ENCODE measurements around the gene CRIP1.

CRIP1 gene

DNA sequence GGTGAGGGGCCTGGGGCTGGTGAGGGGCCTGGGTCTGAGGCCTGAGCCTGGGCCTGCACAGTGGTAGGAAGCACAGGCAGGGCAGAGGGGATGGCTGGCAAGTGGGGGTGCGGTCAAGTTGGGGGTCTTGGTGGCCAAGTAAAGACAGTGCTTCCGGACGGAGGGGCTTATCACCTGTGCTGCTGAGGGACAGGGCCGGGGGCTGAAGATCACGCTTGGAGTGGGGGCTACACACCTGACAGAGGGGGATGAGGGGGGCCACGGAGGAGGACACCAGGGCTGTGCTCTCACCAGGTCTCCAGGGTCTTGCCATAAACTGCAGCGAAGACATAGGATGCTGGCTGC lies 16.6 kb downstream of the CRIP1 start:
- H3K4me1 Mint-ChIP-seq, result peaks cover 5 to 6% of the 10 kb centered on the region in 2 donors
- peaks cover 14 to 22% of the 10 kb centered on the region in 2 donors for H3K27me3 Mint-ChIP-seq
- H3K36me3 Mint-ChIP-seq, result peaks cover 5 to 15% of the 10 kb centered on the region in 2 donors
- DNase-seq (no peak), ATAC-seq (replicated peaks) (no peak)
- H3K4me3 Mint-ChIP-seq, result no peak overlapping the region
- peak overlapping the region; percentile 26 for H3K27ac Mint-ChIP-seq
- no peaks in the 10 kb centered on the region for H3K9me3 Mint-ChIP-seq

- Mint-ChIP-seq H3K27ac (no peak overlapping the region), H3K4me3 (no peak overlapping the region), H3K36me3 (peaks cover 0 to 8% of the 10 kb centered on the region in 2 donors), H3K9me3 (no peaks in the 10 kb centered on the region), H3K4me1 (peaks cover 5 to 6% of the 10 kb centered on the region in 2 donors), H3K27me3 (peaks cover 21 to 27% of the 10 kb centered on the region in 2 donors)
- ATAC-seq (replicated peaks), result no peak
- DNase-seq, result no peak
Measured at GRCh38 chr14:105503935-105504692, 17.4 kb downstream of the CRIP1 start.

DNA sequence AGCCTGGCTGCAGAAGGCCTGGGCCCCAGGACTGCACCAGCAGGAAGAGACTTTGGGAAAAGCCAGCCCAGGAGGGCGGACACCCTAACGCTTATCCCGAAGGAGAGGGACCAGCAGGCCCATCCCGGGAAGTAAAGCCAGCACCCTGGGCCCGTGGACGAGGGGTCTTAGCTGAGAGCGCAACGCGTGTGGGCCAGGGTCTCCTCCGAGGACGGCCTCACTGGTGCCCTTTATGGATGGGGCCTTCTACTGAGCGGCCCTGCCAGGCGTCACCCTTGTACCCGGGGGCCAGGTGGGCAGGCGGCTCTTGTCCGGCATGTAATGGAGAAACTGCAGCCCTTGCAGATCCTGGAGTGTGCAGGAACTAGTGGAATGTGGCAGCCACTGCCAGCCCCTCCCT lies 18.4 kb downstream of the CRIP1 start:
- no peak overlapping the region for H3K27ac Mint-ChIP-seq
- H3K36me3 Mint-ChIP-seq, result peaks cover 0 to 7% of the 10 kb centered on the region in 2 donors
- no peak for ATAC-seq (replicated peaks)
- no peak overlapping the region for H3K4me3 Mint-ChIP-seq
- no peak for DNase-seq
- H3K27me3 Mint-ChIP-seq, result peaks cover 21 to 27% of the 10 kb centered on the region in 2 donors
- no peaks in the 10 kb centered on the region for H3K9me3 Mint-ChIP-seq
- H3K4me1 Mint-ChIP-seq, result peaks cover 5 to 6% of the 10 kb centered on the region in 2 donors

DNA sequence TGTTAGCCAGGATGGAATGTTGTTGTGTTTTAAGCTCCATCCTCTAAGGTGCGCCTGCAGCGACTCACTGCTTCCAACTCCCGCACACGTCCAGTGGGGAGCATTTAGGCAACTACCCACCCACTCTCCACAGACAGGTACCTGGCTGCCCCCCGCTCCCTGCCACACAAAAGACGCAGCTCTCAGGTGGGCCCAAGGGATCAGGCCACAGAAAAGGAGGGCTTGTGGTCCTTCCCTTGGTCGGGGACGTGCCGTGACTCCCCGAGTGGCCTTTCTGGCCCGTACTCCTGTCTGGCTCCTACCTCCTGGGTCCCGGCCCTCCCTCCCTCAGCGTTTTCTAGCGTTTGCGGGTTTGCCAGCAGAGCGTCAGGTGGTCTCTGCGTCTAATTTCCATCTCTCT lies 20.6 kb downstream of the CRIP1 start:
- ATAC-seq (replicated peaks) (no peak), DNase-seq (no peak)
- Mint-ChIP-seq H3K4me3 (no peak overlapping the region), H3K9me3 (no peaks in the 10 kb centered on the region), H3K27me3 (peaks cover 31 to 33% of the 10 kb centered on the region in 2 donors), H3K36me3 (no peaks in the 10 kb centered on the region), H3K4me1 (peaks cover 7 to 11% of the 10 kb centered on the region in 2 donors), H3K27ac (no peak overlapping the region)

- peaks cover 25 to 33% of the 10 kb centered on the region in 2 donors for H3K27me3 Mint-ChIP-seq
- H3K27ac Mint-ChIP-seq, result no peak overlapping the region
- H3K4me1 Mint-ChIP-seq, result peaks cover 6 to 8% of the 10 kb centered on the region in 2 donors
- no peaks in the 10 kb centered on the region for H3K36me3 Mint-ChIP-seq
- DNase-seq, result no peak
- H3K9me3 Mint-ChIP-seq, result no peaks in the 10 kb centered on the region
- no peak overlapping the region for H3K4me3 Mint-ChIP-seq
- no peak for ATAC-seq (replicated peaks)
Measured at GRCh38 chr14:105508069-105508468, 21.4 kb downstream of the CRIP1 start.

- Mint-ChIP-seq H3K4me3 (no peak overlapping the region), H3K36me3 (no peaks in the 10 kb centered on the region), H3K27ac (no peak overlapping the region), H3K9me3 (no peaks in the 10 kb centered on the region), H3K4me1 (peaks cover 6 to 8% of the 10 kb centered on the region in 2 donors), H3K27me3 (peaks cover 22 to 37% of the 10 kb centered on the region in 2 donors)
- DNase-seq (no peak), ATAC-seq (replicated peaks) (no peak)
Measured at GRCh38 chr14:105508601-105509000, 21.9 kb downstream of the CRIP1 start.

DNA sequence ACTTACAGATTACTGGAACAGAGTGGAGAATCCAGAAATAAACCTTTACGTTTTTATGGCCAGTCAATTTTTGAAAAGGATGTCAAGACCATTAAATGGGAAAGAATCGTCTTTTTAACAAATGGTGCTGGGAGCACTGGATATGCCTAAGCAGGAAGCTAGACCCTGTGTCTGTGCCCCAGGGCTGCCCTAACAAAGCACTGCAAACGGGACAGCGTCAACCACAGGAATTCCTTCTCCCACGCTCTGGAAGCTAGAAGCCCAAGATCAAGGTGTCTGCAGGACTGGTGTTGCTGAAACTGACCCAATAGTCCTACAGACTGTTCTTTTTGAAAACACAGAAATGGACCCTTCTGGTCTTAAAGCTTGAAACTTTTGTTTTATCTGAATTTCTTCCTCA lies 30.4 kb downstream of the CRIP1 start:
- H3K9me3 Mint-ChIP-seq, result peaks cover 2 to 3% of the 10 kb centered on the region in 2 donors
- H3K4me3 Mint-ChIP-seq, result no peak overlapping the region
- DNase-seq, result no peak
- H3K36me3 Mint-ChIP-seq, result peaks cover 0 to 4% of the 10 kb centered on the region in 2 donors
- peaks cover 31 to 60% of the 10 kb centered on the region in 2 donors for H3K27me3 Mint-ChIP-seq
- no peak overlapping the region for H3K27ac Mint-ChIP-seq
- peaks cover 0 to 3% of the 10 kb centered on the region in 2 donors for H3K4me1 Mint-ChIP-seq
- no peak for ATAC-seq (replicated peaks)

GRCh38 chr14:105519946-105520698 lies 33.4 kb downstream of the CRIP1 start:
- ATAC-seq (replicated peaks), result no peak
- H3K4me3 Mint-ChIP-seq, result no peak overlapping the region
- H3K4me1 Mint-ChIP-seq, result no peaks in the 10 kb centered on the region

GRCh38 chr14:105525326-105525725 lies 38.6 kb downstream of the CRIP1 start:
- Mint-ChIP-seq H3K9me3 (no peaks in the 10 kb centered on the region), H3K27ac (no peak overlapping the region)
- ATAC-seq (replicated peaks), result no peak

More at GRCh38 chr14:105519946-105520698, 33.4 kb downstream of the CRIP1 start:
- peaks cover 27 to 51% of the 10 kb centered on the region in 2 donors for H3K27me3 Mint-ChIP-seq
- no peak for DNase-seq
- peaks cover 0 to 4% of the 10 kb centered on the region in 2 donors for H3K36me3 Mint-ChIP-seq
- H3K9me3 Mint-ChIP-seq, result no peaks in the 10 kb centered on the region
- no peak overlapping the region for H3K27ac Mint-ChIP-seq

DNA sequence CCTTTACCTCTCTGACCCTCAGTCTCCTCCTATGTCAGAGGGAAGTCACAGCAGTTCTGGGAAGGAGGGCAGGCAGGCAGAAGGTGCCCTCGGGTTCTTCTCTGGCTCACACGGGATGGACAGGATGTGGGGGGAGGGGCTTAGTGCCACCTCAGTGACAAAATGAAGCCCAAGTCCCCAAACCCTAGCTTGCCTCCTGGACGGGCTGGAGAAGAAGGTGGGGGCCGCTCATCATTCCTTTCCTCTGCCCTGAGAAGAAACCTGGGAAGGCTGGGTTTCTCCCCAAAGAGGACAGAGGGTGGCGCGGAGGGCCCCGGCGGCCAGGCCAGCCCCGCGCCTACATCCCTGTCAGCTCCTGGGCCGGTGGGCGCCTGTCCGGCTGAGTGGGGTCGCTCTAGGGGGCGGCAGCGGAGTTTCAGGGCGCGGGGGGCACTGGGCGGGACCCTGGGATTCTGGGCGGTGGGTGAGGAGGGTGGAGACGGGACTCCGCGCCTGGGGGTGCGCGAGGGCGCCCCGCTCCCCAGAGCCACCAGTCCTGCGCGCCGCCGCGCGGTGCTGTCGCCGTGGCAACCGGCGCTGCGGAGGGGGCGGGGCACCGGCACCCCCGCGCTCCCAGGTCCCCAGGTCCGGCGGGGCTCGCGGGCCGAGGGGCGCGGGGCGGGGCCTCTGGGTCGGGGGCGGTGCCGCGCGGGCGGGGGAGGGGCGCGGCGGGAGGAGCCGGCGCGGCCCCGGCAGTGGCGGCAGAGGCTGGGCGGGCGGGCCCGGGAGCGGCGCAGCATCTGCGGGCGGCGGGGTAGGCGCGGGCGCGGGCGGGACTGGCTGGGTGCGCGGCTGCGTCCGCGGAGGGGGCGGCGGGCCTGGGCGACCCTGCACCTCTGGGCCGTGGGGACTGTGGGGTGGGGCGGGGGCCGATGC lies 39.4 kb downstream of the CRIP1 start, which contains the start of gene TMEM121:
Gene TMEM121 (plus strand): TSS at position 723 of the 915 bp plus-strand sequence. CDS start 2,252 bp downstream, outside the sequence.
- Mint-ChIP-seq H3K27me3 (peaks cover 17 to 42% of the 10 kb centered on the region in 2 donors), H3K4me1 (peaks cover 28 to 42% of the 10 kb centered on the region in 2 donors), H3K9me3 (no peaks in the 10 kb centered on the region), H3K27ac (peak within 1 kb of the TSS; percentile 92), H3K36me3 (peaks cover 3% of the 10 kb centered on the region in 2 donors), H3K4me3 (peak within 1 kb of the TSS; percentile 86 to 92)
- peak in 1 of 2 donors; percentile 14 for ATAC-seq (replicated peaks)
- no peak for DNase-seq

More at GRCh38 chr14:105525326-105525725, 38.6 kb downstream of the CRIP1 start:
- no peak for DNase-seq
- Mint-ChIP-seq H3K4me3 (peak overlapping the region in 1 of 2 donors; percentile 56), H3K36me3 (peaks cover 1 to 3% of the 10 kb centered on the region in 2 donors), H3K27me3 (peaks cover 20 to 41% of the 10 kb centered on the region in 2 donors), H3K4me1 (peaks cover 20 to 34% of the 10 kb centered on the region in 2 donors)

GRCh38 chr14:105526776-105527380 lies 40.2 kb downstream of the CRIP1 start:
- H3K27me3 Mint-ChIP-seq, result peaks cover 14 to 37% of the 10 kb centered on the region in 2 donors
- no peak for ATAC-seq (replicated peaks)
- H3K9me3 Mint-ChIP-seq, result no peaks in the 10 kb centered on the region
- no peak for DNase-seq
- peak overlapping the region; percentile 86 to 92 for H3K4me3 Mint-ChIP-seq
- H3K36me3 Mint-ChIP-seq, result peaks cover 3% of the 10 kb centered on the region in 2 donors
- peaks cover 33 to 49% of the 10 kb centered on the region in 2 donors for H3K4me1 Mint-ChIP-seq
- H3K27ac Mint-ChIP-seq, result peak overlapping the region; percentile 92

- ATAC-seq (replicated peaks) (no peak), DNase-seq (no peak)
- Mint-ChIP-seq H3K27ac (peak overlapping the region; percentile 92), H3K27me3 (peaks cover 12 to 32% of the 10 kb centered on the region in 2 donors), H3K4me3 (peak overlapping the region; percentile 86 to 92), H3K4me1 (peaks cover 38 to 54% of the 10 kb centered on the region in 2 donors), H3K36me3 (peaks cover 3% of the 10 kb centered on the region in 2 donors), H3K9me3 (no peaks in the 10 kb centered on the region)
Measured at GRCh38 chr14:105527381-105527825, 40.7 kb downstream of the CRIP1 start.

DNA sequence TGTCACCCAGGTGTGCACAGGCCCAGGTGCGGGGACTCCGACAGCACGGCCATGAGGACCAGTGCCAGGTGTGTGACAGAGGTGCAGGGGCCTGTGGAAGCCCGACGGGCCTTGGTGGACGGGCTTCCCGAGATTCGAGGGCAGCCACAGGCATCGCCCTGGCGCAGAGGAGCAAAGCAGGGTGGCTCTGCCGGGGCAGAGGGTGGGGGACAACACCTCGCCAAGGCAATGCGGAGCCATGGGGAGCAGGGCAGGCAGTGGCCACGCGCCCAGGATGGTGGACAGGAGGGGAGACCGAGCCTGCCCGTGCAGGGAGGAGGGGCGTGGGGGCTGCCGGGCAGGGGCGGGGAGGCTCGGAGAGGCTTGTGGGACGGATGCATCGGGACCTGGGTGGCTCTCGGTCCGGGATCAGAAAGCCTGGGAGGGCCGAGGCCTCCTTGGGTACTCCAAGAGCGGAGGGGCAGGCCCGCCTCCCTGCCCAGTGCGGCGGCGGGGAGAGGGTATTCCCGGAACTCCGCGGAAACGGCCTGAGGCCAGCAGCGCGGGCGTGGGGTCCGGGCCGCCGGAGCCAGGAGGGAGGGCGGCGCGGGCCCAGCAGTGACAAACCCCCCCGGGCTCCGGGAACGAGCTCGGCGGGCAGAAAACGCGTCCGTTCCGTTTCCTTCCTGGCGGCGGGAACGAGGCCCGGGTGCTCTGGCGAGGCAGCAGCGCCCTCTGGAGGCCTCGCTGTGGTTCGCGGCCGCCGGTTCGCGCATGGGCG lies 41.3 kb downstream of the CRIP1 start:
- H3K27me3 Mint-ChIP-seq, result peaks cover 12 to 31% of the 10 kb centered on the region in 2 donors
- peak overlapping the region; percentile 92 for H3K27ac Mint-ChIP-seq
- H3K4me1 Mint-ChIP-seq, result peaks cover 44 to 60% of the 10 kb centered on the region in 2 donors
- H3K36me3 Mint-ChIP-seq, result peaks cover 3% of the 10 kb centered on the region in 2 donors
- peak overlapping the region; percentile 86 to 92 for H3K4me3 Mint-ChIP-seq
- peak; percentile 72 for DNase-seq
- H3K9me3 Mint-ChIP-seq, result no peaks in the 10 kb centered on the region
- peak; percentile 48 to 64 for ATAC-seq (replicated peaks)

Measured in stimulated activated naive B cell treated with anti-CD40 and anti-IgM and Interleukin-4, amounts not matched to agents 10 μg/mL and 1 μg/mL and 100 μg/mL, for 72 hours (primary cell).